Activated CD4-positive, alpha-beta memory T cell treated with anti-CD3 and anti-CD28 coated beads for 36 hours (primary cell): ENCODE measurements around the gene KRT4. TPM values are rescaled to one million over a fixed set of nuclear protein-coding genes. Genes with fewer than 3 reads are reported as not detected.
"Not testable (repeated sequence)": the region's sequence is repeated elsewhere in the genome, so short reads cannot be mapped to it uniquely, and the experiment has no call there.

Experiments used
- CTCF ChIA-PET: fragments of 350-600 bp; sonication (Branson Sonifier 250); formaldehyde crosslinking; loops from one replicate; lab custom pipeline; 2021; ENCODE audit warnings: antibody characterized with exemption, inconsistent platforms; lab: Charles Lee
- POLR2A ChIA-PET: fragments of 350-600 bp; sonication (Branson Sonifier 250); formaldehyde crosslinking; loops from one replicate; lab custom pipeline; 2021; ENCODE audit warnings: antibody characterized with exemption; lab: Charles Lee
- DNase-seq: peaks from one replicate; pipeline ENCODE4 v3.0.0-alpha.2; 2020
- H3K27ac Mint-ChIP-seq: one replicate; pipeline ENCODE4 v1.8.0; 2021; ENCODE audit warnings: mixed read lengths
- H3K27me3 Mint-ChIP-seq: one replicate; pipeline ENCODE4 v1.8.0; 2021; ENCODE audit warnings: mixed read lengths
- H3K36me3 Mint-ChIP-seq: one replicate; pipeline ENCODE4 v1.8.0; 2021; ENCODE audit warnings: mixed read lengths
- H3K4me1 Mint-ChIP-seq: one replicate; pipeline ENCODE4 v1.8.0; 2021; ENCODE audit warnings: low read depth, mixed read lengths
- H3K4me3 Mint-ChIP-seq: one replicate; pipeline ENCODE4 v1.8.0; 2021; ENCODE audit warnings: mild to moderate bottlenecking, mixed read lengths
- H3K9me3 Mint-ChIP-seq: one replicate; pipeline ENCODE4 v1.8.0; 2021; ENCODE audit warnings: mixed read lengths
- intact Hi-C: fragments of 100-400 bp; cut with micrococcal nuclease; formaldehyde crosslinking; loops from one replicate; pipeline ENCODE4 v1.15.1; 2023
- total RNA-seq, 2 experiments: library from RNA; stranded (reverse); gene quantifications; one replicate each; pipeline ENCODE4 v1.2.3, GENCODE V29; 2021

Gene KRT4
- total RNA-seq, 2 experiments from 2014 or later, result not detected

DNA sequence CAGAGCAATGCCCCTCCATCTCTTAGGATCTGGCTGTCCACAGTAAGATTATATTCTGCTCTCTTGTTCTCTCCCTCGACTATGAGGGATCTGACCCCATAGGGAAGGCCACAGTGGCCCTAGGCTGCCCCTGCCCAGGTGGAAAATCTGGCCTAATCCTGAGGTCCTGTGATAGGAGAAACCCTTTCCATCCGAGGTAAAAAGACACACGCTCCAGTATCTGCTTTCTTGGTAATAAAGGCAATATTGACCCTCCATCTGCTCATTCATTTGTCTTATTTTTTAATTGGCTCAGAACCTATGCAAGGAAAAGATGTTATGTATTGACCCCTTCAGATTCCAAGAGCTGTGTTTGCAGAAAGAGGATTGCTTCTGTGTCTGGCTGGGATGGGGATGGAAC lies 46.5 kb downstream of the KRT4 start:
- Mint-ChIP-seq H3K36me3 (no peaks in the 10 kb centered on the region), H3K4me3 (no peak overlapping the region), H3K9me3 (peaks cover under 1% of the 10 kb centered on the region), H3K27me3 (peaks cover 5% of the 10 kb centered on the region), H3K27ac (no peak overlapping the region), H3K4me1 (no peaks in the 10 kb centered on the region)
- CTCF ChIA-PET, result no interaction called here
- intact Hi-C loops, result no loop called here
- POLR2A ChIA-PET, result no interaction called here
- DNase-seq, result no peak

DNA sequence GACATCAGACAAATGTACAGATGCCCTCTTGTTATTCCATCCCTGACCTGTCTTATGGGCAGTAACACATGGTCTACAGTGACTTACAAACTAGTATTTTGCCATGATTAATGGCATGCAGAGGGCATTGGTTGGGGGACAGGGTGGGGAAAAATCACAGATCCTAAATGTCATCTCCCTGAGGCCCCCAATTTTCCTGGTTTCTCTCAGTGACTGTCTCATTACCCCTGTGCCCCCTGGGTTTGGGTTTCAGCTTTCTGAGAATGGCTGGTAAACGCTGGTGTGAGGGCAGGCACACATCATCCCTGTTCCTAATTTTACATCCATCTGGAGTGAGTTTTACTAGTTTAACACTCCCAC lies 46.9 kb downstream of the KRT4 start:
- peaks cover 5% of the 10 kb centered on the region for H3K9me3 Mint-ChIP-seq

GRCh38 chr12:52766351-52767019 lies 47.4 kb downstream of the KRT4 start:
- ChIA-PET POLR2A (no interaction called here), CTCF (interaction anchor here (0.6 kb wide), 1 partner anchor 119 kb away, joined by 3 read pairs; no protein-coding TSS in a partner anchor)
- Mint-ChIP-seq H3K27me3 (peaks cover 5% of the 10 kb centered on the region), H3K9me3 (peaks cover 9% of the 10 kb centered on the region), H3K36me3 (no peaks in the 10 kb centered on the region), H3K4me3 (no peak overlapping the region), H3K27ac (no peak overlapping the region), H3K4me1 (no peaks in the 10 kb centered on the region)
- no peak for DNase-seq
- intact Hi-C loops, result no loop called here

More for the DNA sequence above, 46.9 kb downstream of the KRT4 start:
- Mint-ChIP-seq H3K4me1 (no peaks in the 10 kb centered on the region), H3K27ac (no peak overlapping the region), H3K4me3 (no peak overlapping the region), H3K36me3 (no peaks in the 10 kb centered on the region), H3K27me3 (peaks cover 5% of the 10 kb centered on the region)
- intact Hi-C loops, result no loop called here
- DNase-seq, result no peak
- CTCF ChIA-PET, result interaction anchor here (0.6 kb wide), 1 partner anchor 119 kb away, joined by 3 read pairs; no protein-coding TSS in a partner anchor
- POLR2A ChIA-PET, result no interaction called here

DNA sequence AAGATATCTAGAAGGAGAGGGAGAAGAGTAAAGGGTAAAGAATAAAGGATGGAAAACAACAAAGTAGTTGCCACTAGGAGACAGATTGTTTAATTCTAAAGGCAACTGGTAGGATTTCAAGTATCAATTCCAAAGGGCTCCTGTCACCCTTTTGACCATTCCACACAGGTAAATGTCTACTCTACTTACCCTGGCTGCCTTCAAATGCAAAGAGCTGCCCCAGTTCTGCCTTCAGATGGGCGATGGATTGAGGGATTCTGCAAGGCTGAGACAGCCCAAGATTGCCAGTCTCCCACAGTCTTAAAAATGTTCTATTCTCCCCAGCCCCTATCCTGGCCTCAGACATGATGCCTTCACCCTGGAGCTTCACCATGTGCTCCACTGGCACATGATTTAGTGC lies 48.2 kb downstream of the KRT4 start:
- POLR2A ChIA-PET, result no interaction called here
- Mint-ChIP-seq H3K27me3 (peaks cover 1% of the 10 kb centered on the region), H3K4me3 (no peak overlapping the region), H3K27ac (no peak overlapping the region), H3K36me3 (no peaks in the 10 kb centered on the region), H3K9me3 (peaks cover 16% of the 10 kb centered on the region), H3K4me1 (no peaks in the 10 kb centered on the region)
- intact Hi-C loops, result no loop called here
- CTCF ChIA-PET, result no interaction called here
- no peak for DNase-seq

- intact Hi-C loops, result no loop called here
- Mint-ChIP-seq H3K4me1 (no peaks in the 10 kb centered on the region), H3K36me3 (no peaks in the 10 kb centered on the region), H3K9me3 (peaks cover 28% of the 10 kb centered on the region), H3K27ac (no peak overlapping the region), H3K27me3 (peaks cover 1% of the 10 kb centered on the region), H3K4me3 (no peak overlapping the region)
- CTCF ChIA-PET, result no interaction called here
- POLR2A ChIA-PET, result no interaction called here
- no peak for DNase-seq
Measured at GRCh38 chr12:52763991-52764390, 49.9 kb downstream of the KRT4 start.

DNA sequence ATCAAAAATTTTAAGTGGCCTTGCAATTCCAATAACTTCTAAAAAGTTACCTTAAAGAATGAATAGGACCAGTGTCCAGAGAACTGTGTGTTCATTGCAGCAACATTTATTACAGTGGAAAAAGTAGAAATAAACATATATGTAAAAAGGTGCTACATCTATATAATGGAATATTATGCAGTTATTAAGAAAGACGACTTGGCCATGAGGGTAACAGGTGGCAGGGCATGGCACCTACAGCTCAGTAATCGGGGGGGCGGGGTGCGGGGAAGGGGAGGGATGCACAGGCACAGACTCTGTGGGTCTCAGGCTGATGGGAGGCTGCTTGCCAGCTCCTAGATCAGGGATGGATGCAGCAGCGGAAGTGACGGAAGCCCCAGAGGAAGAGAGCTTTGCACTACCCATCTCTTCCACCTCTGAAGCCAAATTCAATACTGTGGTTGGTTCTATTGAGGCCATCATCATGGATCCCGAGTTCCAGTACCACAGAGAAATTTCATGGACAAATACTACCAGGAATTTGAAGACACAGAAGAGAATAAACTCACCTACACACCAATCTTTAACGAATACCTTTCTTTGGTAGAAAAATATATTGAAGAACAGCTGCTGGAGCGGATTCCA lies 50.8 kb downstream of the KRT4 start:
- ChIA-PET POLR2A (no interaction called here), CTCF (no interaction called here)
- intact Hi-C loops, result no loop called here
- Mint-ChIP-seq H3K36me3 (no peaks in the 10 kb centered on the region), H3K4me1 (no peaks in the 10 kb centered on the region), H3K27me3 (peaks cover 1% of the 10 kb centered on the region), H3K27ac (no peak overlapping the region), H3K9me3 (peaks cover 28% of the 10 kb centered on the region), H3K4me3 (no peak overlapping the region)
- no peak for DNase-seq

DNA sequence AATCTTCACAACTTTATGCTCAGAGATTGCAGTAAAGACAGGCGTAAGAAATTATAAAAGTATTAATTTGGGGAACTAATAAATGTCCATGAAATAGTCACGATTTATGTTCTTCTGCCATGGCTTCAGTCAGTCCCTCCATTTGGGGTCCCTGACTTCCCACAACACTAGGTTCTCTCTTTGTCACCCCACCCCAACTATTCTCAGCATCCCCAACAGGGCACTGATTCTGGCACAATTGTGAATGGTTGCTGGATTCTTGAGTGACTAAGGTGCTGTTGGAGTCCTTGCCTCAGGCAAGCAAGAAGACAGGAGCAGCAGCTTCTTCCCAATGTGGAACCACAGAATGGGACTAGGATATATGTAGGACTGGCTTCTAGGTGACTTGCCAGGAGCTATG lies 52.1 kb downstream of the KRT4 start:
- Mint-ChIP-seq H3K4me3 (no peak overlapping the region), H3K4me1 (no peaks in the 10 kb centered on the region), H3K27me3 (peaks cover 1% of the 10 kb centered on the region), H3K36me3 (no peaks in the 10 kb centered on the region), H3K27ac (no peak overlapping the region), H3K9me3 (peaks cover 28% of the 10 kb centered on the region)
- DNase-seq, result no peak
- CTCF ChIA-PET, result no interaction called here
- intact Hi-C loops, result no loop called here
- POLR2A ChIA-PET, result no interaction called here

DNA sequence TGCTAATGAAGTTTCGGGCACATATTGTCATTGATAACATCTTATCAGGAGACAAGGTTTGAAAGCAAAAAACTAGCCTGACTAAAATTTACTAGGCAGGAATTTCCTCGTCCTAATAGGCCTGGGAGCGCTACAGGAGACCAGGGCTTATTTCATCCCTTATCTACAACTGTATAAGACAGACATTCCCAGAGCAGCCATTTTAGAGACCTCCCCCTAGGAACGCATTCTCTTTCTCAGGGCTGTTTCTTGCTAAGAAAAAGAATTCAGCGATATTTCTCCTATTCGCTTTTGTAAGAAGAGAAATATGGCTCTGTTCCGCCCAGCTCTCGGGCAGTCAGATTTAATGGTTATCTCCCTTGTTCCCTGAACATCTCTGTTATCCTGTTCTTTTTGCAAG lies 52.7 kb downstream of the KRT4 start:
- intact Hi-C loops, result not testable (repeated sequence)

GRCh38 chr12:52760623-52761022 lies 53.3 kb downstream of the KRT4 start:
- peaks cover 1% of the 10 kb centered on the region for H3K27me3 Mint-ChIP-seq
- DNase-seq, result no peak
- no peaks in the 10 kb centered on the region for H3K4me1 Mint-ChIP-seq
- POLR2A ChIA-PET, result no interaction called here
- H3K36me3 Mint-ChIP-seq, result no peaks in the 10 kb centered on the region
- peaks cover 28% of the 10 kb centered on the region for H3K9me3 Mint-ChIP-seq
- no peak overlapping the region for H3K4me3 Mint-ChIP-seq
- no peak overlapping the region for H3K27ac Mint-ChIP-seq
- intact Hi-C loops, result no loop called here
- CTCF ChIA-PET, result no interaction called here

More for the DNA sequence above, 52.7 kb downstream of the KRT4 start:
- H3K27me3 Mint-ChIP-seq, H3K4me3 Mint-ChIP-seq, DNase-seq, CTCF ChIA-PET, H3K4me1 Mint-ChIP-seq, POLR2A ChIA-PET, H3K27ac Mint-ChIP-seq, H3K36me3 Mint-ChIP-seq: not testable (repeated sequence)
- H3K9me3 Mint-ChIP-seq, result peaks cover 28% of the 10 kb centered on the region

GRCh38 chr12:52759695-52760094 lies 54.2 kb downstream of the KRT4 start:
- no peaks in the 10 kb centered on the region for H3K36me3 Mint-ChIP-seq
- no peak overlapping the region for H3K27ac Mint-ChIP-seq
- POLR2A ChIA-PET, result no interaction called here
- peaks cover 1% of the 10 kb centered on the region for H3K27me3 Mint-ChIP-seq
- no peak overlapping the region for H3K4me3 Mint-ChIP-seq
- CTCF ChIA-PET, result no interaction called here
- H3K4me1 Mint-ChIP-seq, result no peaks in the 10 kb centered on the region
- intact Hi-C loops, result no loop called here
- peaks cover 28% of the 10 kb centered on the region for H3K9me3 Mint-ChIP-seq
- no peak for DNase-seq

DNA sequence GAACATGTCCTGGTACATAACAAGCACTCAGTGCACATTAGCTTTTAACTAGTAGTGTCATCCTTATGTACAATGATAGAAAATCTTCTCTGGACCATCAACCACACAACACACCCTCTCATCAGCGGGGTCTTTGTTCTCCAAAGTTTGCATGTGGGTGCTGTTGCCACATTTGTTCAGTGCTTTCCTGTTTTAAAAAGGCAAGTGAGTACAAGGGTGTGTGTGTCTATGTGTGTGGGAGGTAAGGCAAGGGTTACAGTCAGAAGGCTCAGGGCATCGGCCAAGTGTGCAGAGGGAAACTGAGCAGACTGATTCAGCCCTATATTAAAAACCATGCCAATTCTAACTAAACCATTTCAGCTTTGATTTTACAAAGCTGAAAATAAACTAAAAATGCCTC lies 54.7 kb downstream of the KRT4 start:
- no peaks in the 10 kb centered on the region for H3K4me1 Mint-ChIP-seq
- DNase-seq, result no peak
- intact Hi-C loops, result no loop called here
- no peak overlapping the region for H3K4me3 Mint-ChIP-seq
- no peaks in the 10 kb centered on the region for H3K36me3 Mint-ChIP-seq
- peaks cover 28% of the 10 kb centered on the region for H3K9me3 Mint-ChIP-seq
- ChIA-PET POLR2A (no interaction called here), CTCF (no interaction called here)
- no peak overlapping the region for H3K27ac Mint-ChIP-seq
- H3K27me3 Mint-ChIP-seq, result peaks cover 1% of the 10 kb centered on the region

DNA sequence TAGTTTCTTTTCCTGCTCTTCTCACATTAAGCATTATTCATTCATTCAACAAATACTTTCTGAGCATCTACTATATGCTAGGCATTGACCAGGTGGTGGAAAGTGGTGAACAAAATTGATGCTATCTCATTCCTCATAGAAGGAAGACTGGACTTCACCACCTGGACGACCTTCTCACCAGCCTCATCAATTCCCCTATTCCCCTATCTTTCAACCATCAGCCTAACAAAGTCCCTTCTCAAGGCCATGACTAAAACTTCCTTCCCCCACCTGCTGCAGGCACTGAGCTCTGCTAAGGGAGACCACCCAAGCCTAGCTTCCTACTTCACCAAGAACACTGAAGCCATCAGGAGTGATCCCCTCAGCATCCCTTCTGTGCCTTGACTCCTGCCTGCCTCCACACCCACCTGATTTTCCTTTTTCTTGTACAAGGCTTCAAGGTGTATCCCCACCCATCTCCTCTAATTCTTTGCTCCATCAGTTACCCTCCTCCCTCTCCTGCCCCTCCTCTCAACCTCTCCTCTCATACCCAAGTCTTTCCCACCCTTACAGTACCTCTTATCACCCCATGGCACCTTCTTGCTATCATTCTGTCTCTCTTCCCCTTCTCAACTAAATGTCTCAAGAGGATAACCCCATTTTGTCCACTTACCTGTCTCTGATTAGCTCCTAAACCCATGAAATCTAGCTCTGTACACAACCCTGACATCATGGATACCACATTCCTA lies 56.3 kb downstream of the KRT4 start:
- ChIA-PET CTCF (interaction anchor here (1.1 kb wide), 1 partner anchor 223 kb away, joined by 3 read pairs; no protein-coding TSS in a partner anchor), POLR2A (no interaction called here)
- Mint-ChIP-seq H3K4me3 (no peak overlapping the region), H3K27ac (no peak overlapping the region), H3K27me3 (no peaks in the 10 kb centered on the region), H3K4me1 (no peaks in the 10 kb centered on the region), H3K36me3 (no peaks in the 10 kb centered on the region), H3K9me3 (peaks cover 28% of the 10 kb centered on the region)
- DNase-seq, result no peak
- intact Hi-C loops, result no loop called here
